GM21447 (cell line): ENCODE data around the gene PRAMEF10.
"Not testable (repeated sequence)": the region's sequence is repeated elsewhere in the genome, so short reads cannot be mapped to it uniquely, and the experiment has no call there.

Experiments
- ATAC-seq: cut with Tn5 transposase; IDR thresholded peaks from one replicate; pipeline ENCODE4 v1.9.1; 2021; ENCODE audit not compliant: unreplicated experiment

PRAMEF10 gene, protein sequence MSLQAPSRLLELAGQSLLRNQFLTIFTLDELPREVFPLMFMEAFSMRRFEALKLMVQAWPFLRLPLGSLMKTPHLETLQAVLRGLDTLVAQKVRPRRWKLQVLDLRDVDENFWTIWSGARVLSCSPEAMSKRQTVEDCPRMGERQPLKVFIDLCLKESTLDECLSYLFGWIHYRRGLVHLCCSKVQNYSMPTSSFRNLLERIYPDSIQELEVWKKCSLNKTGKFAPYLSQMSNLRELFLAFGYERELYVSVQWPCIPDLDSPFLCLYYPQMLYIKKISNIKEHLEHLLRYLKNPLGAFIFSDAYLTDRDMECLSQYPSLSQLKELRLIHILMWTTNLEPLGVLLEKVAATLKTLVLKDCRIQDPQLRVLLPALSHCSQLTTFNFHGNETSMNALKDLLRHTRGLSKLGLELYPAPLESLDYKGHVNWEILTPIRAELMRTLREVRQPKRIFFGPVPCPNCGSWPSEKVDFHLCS

DNA sequence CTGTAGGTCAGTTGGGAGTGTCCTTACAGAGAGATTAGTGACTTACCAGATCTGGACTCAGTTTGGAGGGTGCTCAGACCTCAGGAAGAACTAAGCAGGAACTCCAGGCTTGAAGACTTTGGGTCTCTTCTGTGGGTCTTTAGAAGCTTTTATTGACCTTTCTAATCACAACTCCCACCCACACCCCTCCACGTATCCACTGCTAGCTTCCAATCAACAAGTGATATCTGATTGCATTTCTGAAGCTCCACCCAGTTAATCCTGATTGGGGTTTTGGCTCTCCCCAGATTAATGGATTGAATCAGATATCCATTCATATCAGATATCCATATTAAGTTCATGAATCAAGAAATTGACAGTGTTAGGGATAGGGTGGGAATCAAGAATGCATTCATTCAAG lies at the start of gene PRAMEF10:
TSS of gene PRAMEF10 (minus strand) at position 101 of the 400 bp plus-strand sequence. CDS start 2,423 bp downstream, outside the sequence.
- ATAC-seq: not testable (repeated sequence)

GRCh38 chr1:12947480-12947879 lies 49.4 kb upstream of the PRAMEF10 start, which contains the start of gene PRAMEF6:
Gene PRAMEF6, minus strand, starts transcription at chr1:12947580. Its CDS starts 5,062 bp downstream, at chr1:12942518.
- not testable (repeated sequence) for ATAC-seq

DNA sequence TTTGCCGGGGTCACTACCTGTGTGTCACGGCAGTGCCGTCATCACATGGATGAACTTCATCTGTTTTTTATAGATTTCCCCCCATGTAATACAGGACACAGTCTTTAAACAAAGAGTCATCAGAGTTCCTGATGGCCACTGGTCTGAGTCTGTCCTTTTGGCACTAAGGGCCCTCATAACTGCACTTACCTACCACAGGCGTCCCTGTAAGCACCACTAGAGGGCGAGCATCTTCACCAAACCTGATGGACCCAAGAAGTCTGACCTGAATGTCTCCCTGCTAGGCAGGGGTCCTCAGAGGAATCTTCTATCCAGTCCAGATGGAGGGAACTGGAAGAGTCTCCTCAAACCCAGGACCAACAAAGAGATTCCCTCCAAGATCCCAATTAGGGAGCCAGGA lies 26.3 kb upstream of the PRAMEF10 start:
- ATAC-seq: not testable (repeated sequence)

DNA sequence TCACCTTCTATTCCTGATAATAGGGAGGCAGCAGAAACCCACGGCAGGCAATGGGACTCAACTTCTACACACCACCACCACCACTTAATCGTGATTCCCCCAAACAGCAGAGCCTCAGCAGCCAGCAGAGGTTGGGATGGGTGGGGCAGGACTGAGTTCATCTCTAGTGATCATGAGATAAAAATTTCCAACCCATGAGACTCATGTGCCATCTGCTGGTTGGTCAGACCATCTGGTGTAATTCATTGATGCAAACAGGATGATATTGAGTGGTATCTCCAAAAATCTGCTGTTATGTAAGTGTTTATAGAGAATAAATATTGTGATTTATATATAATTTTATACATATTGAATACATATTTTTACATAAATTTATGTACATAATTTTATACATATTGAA lies 23.7 kb upstream of the PRAMEF10 start:
- not testable (repeated sequence) for ATAC-seq

DNA sequence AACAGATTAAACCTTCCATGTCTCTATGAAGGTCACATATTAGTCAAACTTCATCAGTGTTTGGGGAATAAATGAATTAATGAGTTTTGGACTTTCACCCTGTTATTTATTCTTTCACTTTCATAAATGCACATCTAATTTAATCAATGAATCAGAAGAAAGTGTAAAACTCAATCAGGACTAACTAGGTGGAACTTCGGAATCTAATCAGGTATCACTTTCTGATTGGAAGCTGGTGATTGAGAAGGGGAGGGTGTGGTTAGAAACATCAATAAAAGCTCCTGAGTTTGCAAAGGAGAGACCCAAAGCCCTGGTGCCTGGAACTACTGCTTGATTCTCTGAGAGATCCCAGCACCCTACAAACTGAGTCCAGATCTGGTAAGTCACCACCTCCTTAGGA lies 18.2 kb upstream of the PRAMEF10 start, which contains the start of gene PRAMEF7:
TSS of gene PRAMEF7 (plus strand) at position 301 of the 400 bp plus-strand sequence. CDS start 1,083 bp downstream, outside the sequence.
- not testable (repeated sequence) for ATAC-seq

- not testable (repeated sequence) for ATAC-seq
Measured at GRCh38 chr1:12903793-12904572, 5.9 kb upstream of the PRAMEF10 start.

DNA sequence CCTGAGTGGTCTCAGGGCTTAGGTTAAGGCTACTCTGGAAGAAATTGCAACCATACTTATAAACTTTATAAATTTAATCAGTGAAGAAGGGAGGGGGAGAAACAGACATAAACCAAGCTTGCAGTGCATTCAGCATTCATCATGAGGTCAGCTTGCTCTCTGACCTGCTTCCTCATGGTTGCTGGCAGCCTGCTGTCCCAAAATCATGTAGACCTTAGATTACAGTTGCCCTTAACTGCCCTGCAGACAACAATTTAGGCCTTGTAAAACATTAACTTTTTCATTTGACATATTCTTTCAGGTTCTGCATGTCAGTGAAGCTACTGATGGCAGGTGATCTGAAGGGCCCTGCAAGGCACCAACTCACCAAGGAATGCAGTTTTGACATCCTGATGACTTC lies 1.1 kb upstream of the PRAMEF10 start:
- ATAC-seq: not testable (repeated sequence)

- not testable (repeated sequence) for ATAC-seq
Measured at GRCh38 chr1:12886101-12886500, 12.0 kb downstream of the PRAMEF10 start, which contains the start of gene PRAMEF4. Gene PRAMEF4, minus strand, starts transcription at chr1:12886201. Its CDS starts 2,807 bp downstream, at chr1:12883394.

DNA sequence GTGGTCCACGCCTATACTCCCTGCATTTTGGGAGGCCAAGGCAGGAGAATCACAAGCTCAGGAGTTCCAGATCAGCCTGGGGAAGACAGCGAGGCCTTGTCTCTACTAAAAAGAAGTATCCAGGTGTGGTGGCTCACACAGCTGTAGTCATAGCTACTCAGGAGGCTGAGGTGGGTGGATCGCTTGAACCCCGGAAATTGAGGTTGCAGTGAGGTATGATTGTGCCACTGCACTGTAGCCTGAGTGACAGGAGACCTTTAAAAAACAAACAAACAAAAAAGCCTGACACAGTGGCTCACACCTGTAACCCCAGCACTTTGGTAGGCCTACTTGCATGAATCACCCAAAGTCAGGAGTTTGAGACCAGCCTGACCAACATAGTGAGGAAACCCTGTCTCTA lies 19.6 kb downstream of the PRAMEF10 start:
- ATAC-seq: not testable (repeated sequence)

DNA sequence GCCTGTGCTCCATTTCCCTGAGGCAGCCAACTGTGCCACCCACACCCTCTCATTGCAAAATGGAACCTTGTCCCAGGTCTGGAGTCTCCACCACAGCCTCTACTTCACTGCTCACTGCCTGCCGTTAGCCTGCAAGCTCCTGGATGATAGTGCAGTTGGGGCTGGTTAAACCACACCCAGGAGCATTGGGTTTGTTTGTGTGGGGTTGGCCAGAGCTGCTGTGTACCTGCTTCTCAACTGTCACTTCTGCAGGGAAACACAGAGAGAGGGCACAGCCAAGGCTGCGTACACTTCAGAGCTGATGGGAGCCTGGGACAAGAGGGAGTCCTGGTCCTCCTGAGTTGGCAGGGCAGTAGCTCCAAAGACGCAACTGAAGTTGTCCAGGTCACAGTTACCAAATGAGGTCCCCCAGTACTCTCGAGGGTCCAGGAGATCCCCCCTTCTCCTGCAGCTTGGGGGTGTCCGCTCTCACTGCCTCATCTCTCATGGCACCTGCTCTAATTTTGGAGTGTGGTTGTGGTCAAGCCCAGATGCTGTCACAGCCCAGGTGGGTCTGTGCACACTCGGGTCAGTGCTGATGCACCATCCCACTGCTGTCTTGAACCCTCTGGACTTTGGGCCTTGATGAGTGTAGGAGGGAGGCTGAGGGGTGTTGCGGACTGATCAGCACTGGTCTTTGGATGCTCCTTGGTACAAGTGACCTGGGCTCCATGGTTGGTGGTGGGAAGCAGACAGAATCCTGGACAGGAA lies 34.8 kb downstream of the PRAMEF10 start:
- not testable (repeated sequence) for ATAC-seq

DNA sequence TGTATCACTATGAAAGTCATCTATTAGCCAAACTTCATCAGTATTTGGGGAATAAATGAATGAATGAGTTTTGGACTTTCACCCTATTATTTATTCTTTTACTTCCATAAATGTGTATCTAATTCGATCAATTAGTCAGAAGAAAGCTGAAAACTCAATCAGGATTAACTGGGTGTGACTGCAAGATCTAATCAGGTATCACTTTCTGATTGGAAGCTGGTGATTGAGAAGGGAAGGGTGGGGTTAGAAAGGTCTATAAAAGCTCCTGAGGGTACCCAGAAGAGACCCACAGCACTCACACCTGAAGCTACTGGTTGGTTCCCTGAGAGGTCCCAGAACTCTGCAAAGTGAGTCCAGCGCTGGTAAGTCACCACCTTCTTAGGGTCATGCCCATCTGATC lies 41.3 kb downstream of the PRAMEF10 start, which contains the start of gene PRAMEF2:
TSS of gene PRAMEF2 (plus strand) at position 301 of the 400 bp plus-strand sequence. CDS start 1,924 bp downstream, outside the sequence.
- not testable (repeated sequence) for ATAC-seq

DNA sequence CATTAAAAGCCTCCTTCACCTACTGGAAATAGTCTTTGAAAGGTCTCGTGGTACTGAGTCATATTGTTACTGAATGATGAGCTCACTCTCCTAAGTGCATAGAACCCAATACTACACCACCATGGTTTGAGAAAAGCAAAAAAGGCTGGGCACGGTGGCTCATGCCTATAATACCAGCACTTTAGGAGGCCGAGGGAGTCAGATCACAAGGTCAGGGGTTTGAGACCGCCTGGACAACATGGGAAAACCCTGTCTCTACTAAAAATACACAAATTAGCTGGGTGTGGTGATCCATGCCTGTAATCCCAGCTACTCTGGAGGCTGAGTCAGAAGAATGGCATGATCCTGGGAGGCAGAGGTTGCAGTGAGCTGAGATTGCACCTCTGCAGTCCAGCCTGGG lies 46.3 kb downstream of the PRAMEF10 start:
- ATAC-seq: no peak

DNA sequence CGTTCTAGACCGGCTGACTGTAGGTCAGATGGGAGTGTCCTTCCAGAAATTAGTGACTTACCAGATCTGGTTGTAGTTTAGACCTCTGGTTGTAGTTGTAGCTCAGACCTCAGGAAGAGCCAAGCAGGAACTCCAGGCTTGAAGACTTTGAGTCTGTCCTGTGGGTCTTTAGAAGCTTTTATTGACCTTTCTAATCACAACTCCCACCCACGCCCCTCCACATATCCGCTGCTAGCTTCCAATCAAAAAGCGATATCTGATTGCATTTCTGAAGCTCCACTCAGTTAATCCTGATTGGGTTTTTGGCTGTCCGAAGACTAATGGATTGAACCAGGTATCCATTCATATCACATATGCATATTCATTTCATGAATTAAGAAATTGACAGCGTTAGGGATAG lies 49.5 kb downstream of the PRAMEF10 start, which contains the start of gene HNRNPCL1:
TSS of gene HNRNPCL1 (minus strand) at position 101 of the 400 bp plus-strand sequence. CDS start 431 bp downstream, outside the sequence.
- not testable (repeated sequence) for ATAC-seq
